OCI-LY1 (cell line): ENCODE data around the gene CRB3.

Source experiments
- H2AFZ ChIP-seq: fragments of 200-600 bp; sonication (generic), shearing (Covaris generic); 2 replicates; pipeline ENCODE4 v1.6.0; 2014; ENCODE audit warnings: antibody characterized with exemption, mild to moderate bottlenecking, low read length
- H3F3A ChIP-seq: fragments of 200-600 bp; sonication (generic), shearing (Covaris generic); 2 replicates; pipeline ENCODE4 v1.6.0; 2014; ENCODE audit warnings: mild to moderate bottlenecking, antibody characterized with exemption, low read length, moderate library complexity; ENCODE audit not compliant: insufficient read depth
- H3K27ac ChIP-seq: fragments of 200-600 bp; sonication (generic); 2 replicates; pipeline ENCODE4 v1.5.1; 2014; ENCODE audit warnings: low read length, mixed run types, mild to moderate bottlenecking, low read depth; ENCODE audit not compliant: poor library complexity, severe bottlenecking
- H3K27me3 ChIP-seq: fragments of 200-600 bp; sonication (generic); 2 replicates; pipeline ENCODE4 v1.6.0; 2014; ENCODE audit warnings: antibody characterized with exemption, mild to moderate bottlenecking, low read length, moderate library complexity; ENCODE audit not compliant: insufficient read depth
- H3K36me3 ChIP-seq: fragments of 200-600 bp; sonication (generic); 2 replicates; pipeline ENCODE4 v1.6.1; 2014; ENCODE audit warnings: mild to moderate bottlenecking, antibody characterized with exemption, low read length, moderate library complexity, mixed read lengths; ENCODE audit not compliant: insufficient read depth
- H3K4me1 ChIP-seq: fragments of 200-600 bp; sonication (generic); 2 replicates; pipeline ENCODE4 v1.5.1; 2014; ENCODE audit warnings: mild to moderate bottlenecking, low read length, moderate library complexity; ENCODE audit not compliant: insufficient read depth, severe bottlenecking
- H3K4me2 ChIP-seq: fragments of 200-600 bp; sonication (generic), shearing (Covaris generic); 2 replicates; pipeline ENCODE4 v1.6.1; 2014; ENCODE audit warnings: low read length
- H3K4me3 ChIP-seq: fragments of 200-600 bp; sonication (generic); 2 replicates; pipeline ENCODE4 v1.5.1; 2014; ENCODE audit warnings: low read length, low read depth, mild to moderate bottlenecking, mixed read lengths; ENCODE audit not compliant: poor library complexity, severe bottlenecking
- H3K79me2 ChIP-seq: fragments of 200-600 bp; shearing (Covaris generic); 2 replicates; pipeline ENCODE4 v1.6.1; 2016; ENCODE audit warnings: mixed run types, low read length, mixed read lengths; ENCODE audit not compliant: insufficient read depth
- H3K9ac ChIP-seq: fragments of 200-600 bp; sonication (generic), shearing (Covaris generic); 2 replicates; pipeline ENCODE4 v1.6.1; 2014; ENCODE audit warnings: mild to moderate bottlenecking, low read length, mixed read lengths
- H3K9me2 ChIP-seq: fragments of 200-600 bp; sonication (generic), shearing (Covaris generic); 2 replicates; pipeline ENCODE4 v1.6.1; 2014; ENCODE audit warnings: low read depth, mild to moderate bottlenecking, low read length, mixed read lengths
- H3K9me3 ChIP-seq: fragments of 200-600 bp; shearing (Covaris generic); 2 replicates; pipeline ENCODE4 v1.6.1; 2014; ENCODE audit warnings: low read length, mixed read lengths
- H4K20me1 ChIP-seq: fragments of 200-600 bp; sonication (generic), shearing (Covaris generic); 2 replicates; pipeline ENCODE4 v1.6.0; 2016; ENCODE audit warnings: mild to moderate bottlenecking, low read length; ENCODE audit not compliant: insufficient read depth
- CTCF ChIP-seq: fragments of 200-600 bp; sonication (generic), shearing (Covaris generic); IDR thresholded peaks from 2 replicates; pipeline ENCODE4 v1.5.1; 2017; ENCODE audit warnings: mild to moderate bottlenecking, antibody characterized with exemption, low read length, moderate library complexity, mixed read lengths
- EZH2 ChIP-seq: fragments of 200-600 bp; sonication (generic), shearing (Covaris generic); IDR thresholded peaks from 2 replicates; pipeline ENCODE4 v1.8.0; 2017; ENCODE audit warnings: borderline replicate concordance, mixed run types, mild to moderate bottlenecking, antibody characterized with exemption, low read length, moderate library complexity, mixed read lengths

CRB3 gene

GRCh38 chr19:6516018-6516658 lies 52.1 kb downstream of the CRB3 start:
- peak overlapping the region; percentile 96 for H3K27ac ChIP-seq
- no peaks in the 10 kb centered on the region for H3K79me2 ChIP-seq
- no peaks in the 10 kb centered on the region for H3K27me3 ChIP-seq
- H4K20me1 ChIP-seq: no peaks in the 10 kb centered on the region
- peak overlapping the region; percentile 71 for H3K4me3 ChIP-seq
- no peak for TF ChIP-seq CTCF
- TF ChIP-seq EZH2: no peak
- H2AFZ ChIP-seq: no peak overlapping the region
- peaks cover 43% of the 10 kb centered on the region for H3K4me1 ChIP-seq
- H3K4me2 ChIP-seq: peak overlapping the region; percentile 72
- H3K9me2 ChIP-seq: no peaks in the 10 kb centered on the region
- no peaks in the 10 kb centered on the region for H3K9me3 ChIP-seq
- no peaks in the 10 kb centered on the region for H3K36me3 ChIP-seq
- peak overlapping the region; percentile 85 for H3K9ac ChIP-seq
- H3F3A ChIP-seq: peaks cover 13% of the 10 kb centered on the region
